ENCODE data around the gene CAPN9.

GRCh38 chr1:230827801-230828200 is 80.6 kb downstream of the CAPN9 start:
- TF ChIP-seq CTCF (IDR thresholded peaks at IDR 0.05; ENCODE audit: poor library complexity): no peak
- no peak for TF ChIP-seq EZH2phosphoT487 (IDR thresholded peaks at IDR 0.05; ENCODE audit: low read depth, severe bottlenecking, unreplicated experiment)

All from hepatocyte (in vitro differentiated cells).